Urothelium cell line (cell line): ENCODE measurements around the gene SFMBT2.

Experiments used
- DNase-seq: peaks from one replicate; pipeline ENCODE4 v3.0.0; 2011; ENCODE audit warnings: low spot score, mixed read lengths
- FAIRE-seq: peaks from 2 replicates; lab custom pipeline; 2011; peaks lifted over from hg19 to GRCh38; lab: Jason Lieb, UNC

Gene SFMBT2

GRCh38 chr10:7161484-7162250 lies 249.2 kb downstream of the SFMBT2 start:
- DNase-seq (no peak), FAIRE-seq (no peak)

DNA sequence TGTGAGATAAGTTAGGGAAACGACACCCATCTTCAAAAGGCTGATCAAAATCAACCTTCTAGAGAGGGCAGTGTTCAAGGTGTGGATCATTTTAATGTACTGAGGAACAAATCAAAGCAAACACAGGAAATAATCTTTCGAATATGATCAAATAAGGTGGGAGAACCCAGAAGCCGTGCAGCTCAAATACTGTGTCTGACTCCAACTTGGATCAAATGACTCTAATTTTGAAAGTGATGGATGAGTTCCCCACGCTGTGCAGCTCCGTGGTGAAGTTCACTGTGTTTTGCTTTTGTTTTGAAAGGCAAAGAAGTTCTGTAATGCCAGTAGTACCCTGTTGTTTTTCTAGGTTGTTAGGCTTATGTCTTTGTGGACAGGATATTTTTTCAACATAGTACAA lies 250.9 kb downstream of the SFMBT2 start:
- no peak for FAIRE-seq
- no peak for DNase-seq

DNA sequence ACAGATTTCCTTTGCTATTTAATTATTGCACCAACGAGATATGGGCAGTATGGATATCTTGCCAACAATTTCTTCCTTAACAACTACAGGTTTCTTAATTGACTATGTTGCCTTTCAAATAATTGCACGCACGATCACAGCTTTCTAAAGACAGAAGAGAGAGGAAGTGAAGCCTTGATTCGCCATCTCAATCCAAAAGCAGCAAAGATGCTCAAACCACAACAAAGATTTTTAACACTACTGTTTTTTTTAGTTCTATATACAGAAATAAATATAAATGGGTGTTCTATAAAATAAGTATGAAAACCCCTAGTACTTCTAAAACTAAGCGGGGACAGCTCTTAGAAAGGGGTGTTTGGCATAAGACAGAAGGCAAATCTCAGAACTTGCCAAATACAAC lies 251.3 kb downstream of the SFMBT2 start:
- no peak for FAIRE-seq

DNA sequence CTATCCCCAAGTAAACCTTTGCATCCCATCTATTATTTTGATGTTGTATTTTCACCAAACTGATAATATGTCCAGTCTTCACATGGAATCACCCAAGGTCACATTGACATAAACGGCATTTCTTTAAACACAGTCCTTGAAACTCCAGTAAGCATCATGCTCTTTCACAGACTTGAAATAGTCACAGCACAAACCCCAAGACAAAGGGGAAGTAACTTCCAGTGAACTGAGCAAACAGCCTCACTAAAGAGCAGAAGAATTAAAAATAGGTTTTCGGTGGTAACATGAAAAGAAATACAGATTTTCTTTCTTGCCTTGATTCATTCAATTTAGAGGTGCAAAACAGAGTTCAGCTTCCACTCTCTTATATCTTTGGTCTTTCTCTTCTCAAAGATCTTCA lies 253.7 kb downstream of the SFMBT2 start:
- DNase-seq (no peak), FAIRE-seq (no peak)

More for the DNA sequence above, 251.3 kb downstream of the SFMBT2 start:
- no peak for DNase-seq

DNA sequence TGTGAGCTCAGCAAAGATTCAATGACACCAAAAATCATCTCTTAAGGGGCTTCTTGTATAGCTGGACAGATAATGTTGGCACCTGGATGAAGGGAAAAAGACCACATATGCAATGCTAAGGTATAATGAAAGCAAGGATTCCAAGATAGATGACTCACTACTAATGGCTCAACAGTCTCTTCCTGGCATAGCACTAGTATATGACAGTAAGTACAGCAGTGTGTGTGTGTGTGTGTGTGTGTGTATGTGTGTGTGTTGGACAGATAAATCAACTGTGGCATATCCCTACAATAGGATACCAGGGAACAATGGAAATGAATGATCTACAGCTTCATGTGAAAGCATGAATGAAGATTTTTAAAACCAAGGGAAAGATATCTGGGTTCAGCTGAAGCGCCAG lies 257.1 kb downstream of the SFMBT2 start:
- FAIRE-seq (no peak), DNase-seq (peak; percentile 30)

DNA sequence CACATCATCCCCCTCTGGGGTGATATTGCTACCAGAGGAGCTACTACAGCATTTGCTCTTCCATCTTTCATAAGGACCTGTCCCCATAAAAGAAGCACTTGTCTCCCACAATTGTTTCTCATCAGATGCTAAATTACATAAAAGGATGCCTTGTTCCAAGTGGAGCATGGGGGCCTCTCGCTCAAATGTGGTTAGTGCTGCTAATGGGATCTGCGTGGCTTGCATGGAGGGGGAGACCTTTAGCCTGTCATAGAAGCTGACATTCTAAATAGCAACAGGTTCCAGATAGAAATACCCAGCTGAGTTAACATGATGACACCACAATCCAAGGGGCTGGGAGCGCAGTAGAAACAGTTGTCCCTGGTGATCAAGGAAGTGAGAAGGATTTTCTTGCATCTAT lies 257.9 kb downstream of the SFMBT2 start:
- DNase-seq (no peak), FAIRE-seq (no peak)

- DNase-seq (no peak), FAIRE-seq (no peak)
Observed at GRCh38 chr10:7152341-7152740, 258.5 kb downstream of the SFMBT2 start.

- DNase-seq (no peak), FAIRE-seq (no peak)
Observed at GRCh38 chr10:7151538-7151937, 259.3 kb downstream of the SFMBT2 start.

- DNase-seq (no peak), FAIRE-seq (no peak)
Observed at GRCh38 chr10:7150349-7150748, 260.5 kb downstream of the SFMBT2 start.

GRCh38 chr10:7146189-7146588 lies 264.6 kb downstream of the SFMBT2 start:
- FAIRE-seq (no peak), DNase-seq (no peak)

GRCh38 chr10:7136016-7136415 lies 274.8 kb downstream of the SFMBT2 start:
- no peak for FAIRE-seq
- DNase-seq: no peak

- no peak for FAIRE-seq
- DNase-seq: no peak
Observed at GRCh38 chr10:7135188-7135587, 275.6 kb downstream of the SFMBT2 start.

GRCh38 chr10:7134448-7134847 lies 276.4 kb downstream of the SFMBT2 start:
- no peak for DNase-seq
- no peak for FAIRE-seq

GRCh38 chr10:7133958-7134357 lies 276.9 kb downstream of the SFMBT2 start:
- DNase-seq: no peak
- no peak for FAIRE-seq

DNA sequence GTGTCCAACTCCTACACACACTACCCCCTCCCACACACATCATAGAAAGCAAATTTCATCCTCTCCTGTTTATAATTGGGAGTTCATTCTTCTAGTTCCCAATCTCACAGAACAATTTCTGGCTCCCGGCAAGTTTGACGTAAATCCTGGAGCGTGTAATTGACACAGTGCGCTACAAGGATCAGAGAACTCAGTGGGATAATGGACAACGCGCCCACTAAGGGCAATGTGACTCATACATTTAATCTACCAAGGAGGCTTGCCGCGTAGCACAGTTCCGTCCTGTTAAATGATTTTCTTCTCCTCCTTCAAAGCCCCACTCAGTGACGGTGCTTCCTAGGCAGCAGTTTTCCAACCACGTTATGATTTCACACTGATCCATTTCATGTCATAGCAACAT lies 277.6 kb downstream of the SFMBT2 start:
- no peak for FAIRE-seq

DNA sequence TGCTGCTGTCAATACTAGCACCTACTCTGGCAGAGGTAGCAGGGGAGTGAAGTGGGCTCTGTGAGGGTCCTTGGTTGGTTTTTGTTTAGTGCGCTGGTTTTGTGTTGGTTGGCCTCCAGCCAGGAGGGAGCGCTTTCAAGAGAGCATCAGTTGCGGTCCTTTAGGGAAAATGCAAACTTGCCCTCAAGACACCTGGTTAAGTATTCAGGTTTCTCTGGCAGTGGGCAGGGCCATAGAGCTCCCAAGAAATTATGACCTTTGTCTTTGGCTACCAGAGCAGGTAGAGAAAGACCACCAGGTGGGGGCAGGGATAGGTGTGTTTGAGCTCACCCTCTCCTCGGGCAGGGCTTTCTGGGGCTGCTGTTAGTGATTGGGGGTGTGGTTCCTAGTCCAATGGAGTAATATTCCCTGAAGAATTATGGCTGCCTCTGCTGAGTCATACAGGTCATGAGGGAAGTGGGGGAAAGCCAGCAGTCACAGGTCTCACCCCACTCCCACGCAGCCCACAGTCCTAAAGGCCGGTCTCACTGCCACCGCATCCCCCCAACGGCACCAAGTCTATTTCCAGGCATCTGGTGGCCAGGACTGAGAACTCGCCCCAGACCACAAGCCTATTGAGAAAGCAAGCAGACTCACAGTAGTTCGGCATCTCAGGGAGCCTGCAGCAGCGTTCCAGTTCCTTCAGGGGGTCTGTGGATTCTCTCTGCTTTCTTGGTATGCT lies 280.5 kb downstream of the SFMBT2 start:
- FAIRE-seq: no peak
- DNase-seq: no peak

More for the DNA sequence above, 277.6 kb downstream of the SFMBT2 start:
- DNase-seq: no peak

DNA sequence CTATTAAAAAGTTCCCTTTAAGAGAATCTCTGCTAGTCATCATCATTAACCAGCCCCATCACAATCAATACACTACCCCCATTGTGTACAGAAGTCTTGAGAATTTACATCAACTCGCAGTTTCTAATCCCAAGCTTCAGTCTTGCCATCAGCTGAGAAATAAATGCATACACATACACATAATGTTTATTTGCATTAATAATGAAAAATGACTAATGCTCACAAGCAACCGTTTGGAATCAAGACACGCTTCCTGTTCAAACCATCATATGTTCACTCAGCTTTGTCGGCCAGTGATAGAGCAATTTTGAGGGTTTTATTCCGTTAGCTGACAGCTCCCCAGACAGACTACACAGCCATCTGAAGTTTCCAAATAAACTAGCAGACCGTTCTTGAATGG lies 287.1 kb downstream of the SFMBT2 start:
- DNase-seq: no peak
- FAIRE-seq: no peak

DNA sequence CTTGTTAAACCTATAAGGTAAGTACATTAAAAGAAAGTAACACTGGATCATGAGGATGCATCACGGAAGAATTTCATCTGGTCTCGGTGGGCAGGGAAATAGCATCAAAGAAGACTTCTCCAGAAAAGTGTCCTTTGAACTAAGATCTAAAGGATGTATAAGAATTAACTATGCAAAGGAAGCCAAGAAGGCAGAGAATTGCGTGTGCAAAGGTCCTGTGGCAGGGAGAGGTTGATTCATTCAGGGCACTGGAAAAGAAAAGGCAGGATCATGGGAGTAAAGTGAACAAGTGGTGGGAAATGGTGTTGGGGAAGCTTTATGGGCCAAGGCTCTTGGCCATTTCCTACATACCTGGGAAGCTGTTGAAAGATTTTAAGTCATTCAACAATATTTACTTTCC lies 288.3 kb downstream of the SFMBT2 start:
- FAIRE-seq (no peak), DNase-seq (no peak)

DNA sequence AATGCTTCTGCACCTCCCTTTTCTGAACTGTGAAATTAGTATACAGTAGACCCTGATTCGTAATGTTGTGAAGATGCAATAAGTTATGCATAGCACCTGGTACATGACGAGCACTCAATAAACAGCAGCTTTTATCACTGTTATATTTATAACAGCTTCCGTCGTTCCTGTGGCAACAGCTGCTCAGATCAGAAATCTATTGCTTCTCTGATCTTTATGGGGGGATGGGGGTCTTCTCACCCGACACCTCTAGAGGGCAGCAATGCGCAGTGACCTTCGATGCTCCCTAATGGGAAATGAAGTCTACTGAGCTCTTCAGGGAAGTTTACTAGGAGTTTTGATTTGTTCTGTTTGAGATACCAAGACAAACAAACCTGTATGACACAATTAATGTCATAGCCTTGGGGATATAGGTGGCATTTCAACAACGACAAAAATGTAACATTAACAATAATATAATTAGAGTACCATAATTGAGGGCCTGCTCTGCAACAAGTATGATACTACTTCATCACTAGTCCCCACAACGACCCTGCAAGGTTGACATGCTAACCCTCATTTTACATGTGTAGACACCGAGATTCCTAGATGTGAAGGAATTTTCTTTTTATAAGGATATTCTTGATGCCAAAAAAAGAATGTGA lies 289.6 kb downstream of the SFMBT2 start:
- peak; percentile 71 for DNase-seq
- no peak for FAIRE-seq

- DNase-seq (no peak), FAIRE-seq (no peak)
Observed at GRCh38 chr10:7119325-7120015, 291.4 kb downstream of the SFMBT2 start.
